ENCODE results near the gene MS4A13. TPM values are rescaled to one million over a fixed set of nuclear protein-coding genes. Genes with fewer than 3 reads are reported as not detected.
"Not testable (repeated sequence)": the region's sequence is repeated elsewhere in the genome, so short reads cannot be mapped to it uniquely, and the experiment has no call there.

The MS4A13 gene
- polyA plus RNA-seq, 1 donor: not detected

DNA sequence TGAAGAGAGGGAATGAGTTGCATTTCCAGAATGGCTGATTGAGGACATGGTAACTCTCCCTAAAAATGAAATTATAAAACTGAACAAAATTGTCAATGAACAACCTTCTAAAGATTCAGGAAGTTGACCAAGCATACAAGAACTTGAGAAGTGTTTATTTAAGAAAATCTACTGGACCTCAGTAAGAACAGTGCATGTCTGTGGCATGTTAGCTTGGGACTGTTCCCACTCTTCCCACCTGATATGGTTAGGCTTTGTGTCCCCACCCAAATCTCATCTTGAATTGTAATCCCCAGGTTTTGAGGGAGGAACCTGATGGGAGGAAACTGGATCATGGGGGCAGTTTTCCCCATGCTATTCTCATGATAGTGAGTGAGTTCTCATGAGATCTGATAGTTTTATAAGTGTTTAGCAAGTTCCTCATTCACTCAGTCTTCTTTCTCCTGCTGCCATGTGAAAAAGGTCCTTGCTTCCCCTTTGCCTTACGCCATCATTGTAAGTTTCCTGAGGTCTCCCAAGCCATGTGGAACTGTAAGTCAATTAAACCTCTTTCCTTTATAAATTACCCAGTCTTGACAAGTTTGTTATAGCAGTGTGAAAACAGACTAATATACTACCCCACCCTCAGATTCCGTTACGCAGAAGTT is 15.4 kb downstream of the MS4A13 start:
- DNase-seq: no peak

DNA sequence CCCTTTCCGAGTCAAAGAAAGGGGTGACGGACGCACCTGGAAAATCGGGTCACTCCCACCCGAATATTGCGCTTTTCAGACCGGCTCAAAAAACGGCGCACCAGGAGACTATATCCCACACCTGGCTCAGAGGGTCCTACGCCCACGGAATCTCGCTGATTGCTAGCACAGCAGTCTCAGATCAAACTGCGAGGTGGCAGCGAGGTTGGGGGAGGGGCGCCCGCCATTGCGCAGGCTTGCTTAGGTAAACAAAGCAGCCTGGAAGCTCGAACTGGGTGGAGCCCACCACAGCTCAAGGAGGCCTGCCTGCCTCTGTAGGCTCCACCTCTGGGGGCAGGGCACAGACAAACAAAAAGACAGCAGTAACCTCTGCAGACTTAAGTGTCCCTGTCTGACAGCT is 17.2 kb downstream of the MS4A13 start:
- not testable (repeated sequence) for DNase-seq

DNA sequence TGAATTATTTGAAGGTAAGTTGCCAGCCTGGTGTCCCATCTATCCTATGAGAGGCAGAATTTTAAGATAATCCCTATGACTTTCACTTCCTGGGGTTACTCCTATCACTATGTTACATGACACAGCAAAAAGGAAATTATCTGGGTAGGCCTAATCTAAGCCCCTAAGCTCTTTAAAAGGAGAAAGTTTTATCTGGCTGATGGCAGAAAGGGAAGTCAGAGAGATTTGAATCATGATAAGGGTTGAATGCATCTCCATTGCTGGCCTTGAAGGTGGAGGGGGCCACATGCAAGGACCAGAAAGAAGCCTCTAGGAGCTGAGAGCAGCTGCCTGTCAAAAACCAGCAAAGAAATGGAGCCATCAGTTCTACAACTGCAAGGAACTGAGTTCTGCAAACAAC is 23.4 kb downstream of the MS4A13 start:
- not testable (repeated sequence) for DNase-seq

DNA sequence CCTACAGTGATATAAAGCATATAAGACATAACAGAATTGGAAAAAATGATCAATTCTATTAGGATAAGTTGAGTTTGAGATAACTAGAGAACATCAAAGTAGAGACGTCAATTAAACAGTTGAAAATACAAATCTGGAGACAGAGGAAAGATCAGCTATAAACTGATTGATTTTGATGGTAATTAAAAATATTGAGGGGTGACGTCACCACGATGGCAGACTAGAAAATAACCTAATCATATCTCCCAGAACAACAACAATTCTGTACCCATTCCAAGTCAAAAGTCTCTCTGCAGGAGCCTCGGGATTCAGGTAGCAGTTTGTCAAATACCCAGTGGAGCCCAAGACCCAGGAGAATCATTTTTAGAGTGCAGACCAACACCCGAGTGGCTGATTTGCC is 28.9 kb downstream of the MS4A13 start:
- DNase-seq: no peak

DNA sequence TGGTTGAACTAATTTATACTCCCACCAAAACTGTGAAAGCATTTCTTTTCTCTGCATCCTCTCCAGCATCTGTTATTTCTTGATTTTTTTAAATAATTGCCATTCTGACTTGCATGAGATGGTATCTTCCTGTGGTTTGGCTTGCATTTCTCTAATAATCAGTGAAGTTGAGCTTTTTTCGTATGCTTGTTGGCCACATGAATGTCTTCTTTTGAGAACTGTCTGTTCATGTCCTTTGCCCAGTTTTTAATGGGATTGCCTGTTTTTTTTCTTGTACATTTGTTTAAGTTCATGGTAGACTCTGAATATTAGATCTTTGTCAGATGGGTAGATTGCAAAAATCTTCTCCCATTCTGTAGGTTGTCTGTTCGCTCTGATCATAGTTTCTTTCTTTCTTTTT is 46.1 kb downstream of the MS4A13 start:
- no peak for DNase-seq

DNA sequence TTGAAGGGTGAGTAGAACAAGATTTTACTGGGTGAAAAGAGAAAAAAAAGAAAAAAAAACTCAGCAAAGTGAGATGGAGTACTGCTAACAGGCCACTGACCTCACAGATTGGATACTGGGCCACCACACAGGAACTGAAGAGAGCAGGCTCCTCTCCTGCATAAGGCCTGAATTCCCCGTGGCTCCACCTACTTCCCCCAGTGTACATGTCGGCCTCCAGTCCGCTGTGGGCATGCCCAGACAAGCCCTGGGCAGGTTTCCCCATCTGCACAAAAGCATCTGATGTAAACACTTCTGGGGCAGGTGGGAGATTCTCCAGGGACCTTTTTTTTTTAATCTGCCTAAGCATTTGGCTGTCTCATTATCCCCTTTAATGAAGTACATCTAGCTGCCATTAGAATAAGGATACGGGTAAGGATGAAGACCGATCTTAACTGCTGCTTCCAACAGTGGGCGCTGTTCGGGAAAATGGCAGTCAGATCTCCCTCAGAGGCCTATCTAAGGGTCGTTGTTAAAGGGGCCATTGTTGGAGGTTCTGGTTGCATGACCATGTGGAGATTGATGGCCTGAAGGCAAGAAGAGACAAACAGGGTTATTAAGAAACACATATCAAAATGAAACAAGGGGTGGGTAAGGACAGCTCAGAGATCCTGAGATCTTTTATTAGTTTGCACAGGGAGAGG is 48.5 kb downstream of the MS4A13 start:
- DNase-seq: no peak

DNA sequence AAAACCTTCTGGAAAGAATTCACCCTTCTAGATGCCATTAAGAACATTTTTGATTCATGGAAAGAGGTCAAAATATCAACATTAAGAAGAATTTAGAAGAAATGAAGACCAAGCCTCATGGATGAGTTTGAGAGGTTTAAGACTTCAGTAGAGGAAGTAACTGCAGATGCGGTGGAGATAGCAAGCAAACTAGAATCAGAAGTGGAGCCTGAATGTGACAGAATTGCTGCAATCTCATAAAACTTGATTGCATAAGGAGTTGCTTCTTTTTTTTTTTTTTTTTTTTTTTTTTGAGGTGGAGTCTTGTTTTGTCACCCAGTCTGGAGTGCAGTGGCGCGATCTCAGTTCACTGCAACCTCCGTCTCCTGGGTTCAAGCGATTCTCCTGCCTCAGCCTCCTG is 51.6 kb downstream of the MS4A13 start:
- DNase-seq: no peak

DNA sequence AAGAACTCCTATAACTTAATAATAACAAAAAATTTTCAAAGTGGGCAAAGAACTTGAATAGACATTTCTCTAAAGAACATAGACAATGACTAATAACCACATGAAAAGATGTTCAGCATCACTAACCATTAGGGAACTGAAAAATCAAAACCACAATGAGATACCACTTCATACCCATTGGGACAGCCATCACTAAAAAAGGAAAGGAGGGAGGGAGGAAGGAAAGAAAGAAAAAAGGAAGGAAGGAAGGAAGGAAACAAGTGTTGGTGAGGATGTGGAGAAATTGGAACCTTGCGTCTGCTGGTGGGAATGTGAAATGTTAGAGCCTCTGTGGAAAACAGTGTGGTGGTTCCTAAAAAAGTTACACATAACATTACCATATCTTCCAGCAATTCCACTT is 55.8 kb downstream of the MS4A13 start:
- no peak for DNase-seq

DNA sequence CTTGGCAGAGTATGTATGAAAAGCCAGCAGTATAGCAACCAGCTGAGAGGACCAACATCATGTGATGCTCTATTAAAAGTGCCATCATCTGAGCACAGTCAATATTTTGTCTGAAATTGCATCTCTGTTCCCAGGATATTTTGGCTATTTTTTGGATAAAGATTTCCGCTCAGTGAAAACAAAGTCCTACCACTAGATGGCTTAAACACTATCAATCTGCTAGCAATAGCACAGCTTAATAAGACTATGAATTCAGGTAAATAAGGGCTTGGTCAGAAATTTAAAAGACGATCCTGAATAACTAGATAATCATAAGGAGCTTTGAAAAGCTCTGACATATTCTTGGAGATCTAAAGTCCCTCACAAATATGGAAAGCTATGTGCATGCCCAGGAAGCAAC is 74.4 kb downstream of the MS4A13 start:
- no peak for DNase-seq

Other genes starting within 250 kb of the MS4A13 start
- 3.3 TPM for gene MS4A4A, start 234.7 kb upstream of the MS4A13 start, polyA plus RNA-seq (ENCODE audit: insufficient read length)
- not detected for gene MS4A6E, start 188.1 kb upstream of the MS4A13 start, polyA plus RNA-seq (ENCODE audit: insufficient read length)
- gene MS4A7, start 136.9 kb upstream of the MS4A13 start, polyA plus RNA-seq (ENCODE audit: insufficient read length): 5.7 TPM
- 0.62 TPM for gene MS4A14, start 118.9 kb upstream of the MS4A13 start, polyA plus RNA-seq (ENCODE audit: insufficient read length)
- gene MS4A5, start 85.8 kb upstream of the MS4A13 start, polyA plus RNA-seq (ENCODE audit: insufficient read length): not detected
- gene MS4A1, start 59.5 kb upstream of the MS4A13 start, polyA plus RNA-seq (ENCODE audit: insufficient read length): 0.12 TPM
- not detected for gene MS4A12, start 22.6 kb upstream of the MS4A13 start, polyA plus RNA-seq (ENCODE audit: insufficient read length)
- gene MS4A8, start 184.2 kb downstream of the MS4A13 start, polyA plus RNA-seq (ENCODE audit: insufficient read length): 0.18 TPM
- gene MS4A18, start 209.3 kb downstream of the MS4A13 start, polyA plus RNA-seq (ENCODE audit: insufficient read length): not detected
- gene MS4A15, start 241.5 kb downstream of the MS4A13 start, polyA plus RNA-seq (ENCODE audit: insufficient read length): not detected

Data from left kidney (tissue), 2 donors.